Measurements from ENCODE around the gene LSP1.

The LSP1 gene

DNA sequence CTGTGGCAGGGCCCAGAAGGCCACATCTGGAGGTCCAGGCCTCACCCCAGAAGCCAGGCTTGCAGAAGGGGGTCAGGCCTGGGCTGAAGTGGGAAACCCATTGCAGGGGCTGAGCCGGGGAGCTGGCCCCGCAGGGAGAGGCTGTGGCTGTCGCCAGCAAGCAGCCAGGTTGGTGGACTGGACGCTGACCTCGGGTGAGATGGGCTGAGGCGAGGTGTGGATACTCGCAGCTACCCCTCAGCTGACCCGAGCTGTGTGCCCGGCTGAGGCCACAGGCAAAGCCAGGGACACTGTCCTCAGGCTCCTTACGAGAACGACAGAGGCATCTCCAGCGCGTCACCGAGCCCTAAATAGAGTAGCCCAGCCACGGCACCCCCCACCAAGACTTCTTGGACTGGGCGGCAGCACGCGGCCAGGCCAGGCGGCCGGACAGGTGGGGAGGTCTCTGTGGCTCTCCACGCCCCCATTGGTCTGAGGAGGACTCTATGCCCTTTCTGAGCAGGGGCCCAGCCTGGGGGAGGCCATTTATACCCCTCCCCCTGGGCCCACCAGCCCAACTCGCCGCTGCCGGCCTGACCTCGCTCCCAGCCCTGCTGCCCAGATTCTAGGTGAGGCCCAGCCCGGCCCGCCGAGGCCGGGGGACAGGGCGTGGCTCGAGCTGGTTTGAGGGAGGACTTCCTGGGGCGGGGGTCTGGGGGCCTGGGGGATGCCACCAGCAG is 14.3 kb upstream of the LSP1 start, which contains the start of gene TNNI2:
TNNI2 (plus strand) TSS at position 556 of the 719 bp plus-strand sequence. CDS start 716 bp downstream, outside the sequence.
- no peak for DNase-seq (ENCODE audit: low spot score)
- TF ChIP-seq, protein P1, sequence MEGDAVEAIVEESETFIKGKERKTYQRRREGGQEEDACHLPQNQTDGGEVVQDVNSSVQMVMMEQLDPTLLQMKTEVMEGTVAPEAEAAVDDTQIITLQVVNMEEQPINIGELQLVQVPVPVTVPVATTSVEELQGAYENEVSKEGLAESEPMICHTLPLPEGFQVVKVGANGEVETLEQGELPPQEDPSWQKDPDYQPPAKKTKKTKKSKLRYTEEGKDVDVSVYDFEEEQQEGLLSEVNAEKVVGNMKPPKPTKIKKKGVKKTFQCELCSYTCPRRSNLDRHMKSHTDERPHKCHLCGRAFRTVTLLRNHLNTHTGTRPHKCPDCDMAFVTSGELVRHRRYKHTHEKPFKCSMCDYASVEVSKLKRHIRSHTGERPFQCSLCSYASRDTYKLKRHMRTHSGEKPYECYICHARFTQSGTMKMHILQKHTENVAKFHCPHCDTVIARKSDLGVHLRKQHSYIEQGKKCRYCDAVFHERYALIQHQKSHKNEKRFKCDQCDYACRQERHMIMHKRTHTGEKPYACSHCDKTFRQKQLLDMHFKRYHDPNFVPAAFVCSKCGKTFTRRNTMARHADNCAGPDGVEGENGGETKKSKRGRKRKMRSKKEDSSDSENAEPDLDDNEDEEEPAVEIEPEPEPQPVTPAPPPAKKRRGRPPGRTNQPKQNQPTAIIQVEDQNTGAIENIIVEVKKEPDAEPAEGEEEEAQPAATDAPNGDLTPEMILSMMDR (conservative IDR thresholded peaks at IDR 0.05; ENCODE audit: low read depth): no peak
- peak within 1 kb of the TSS; percentile 97 for H3K27ac ChIP-seq
- CTCF ChIA-PET: interaction anchor here (1.1 kb wide), 1 partner anchor 44 kb away, joined by 5 read pairs; no protein-coding TSS in a partner anchor
- POLR2A ChIA-PET (ENCODE audit: low non-redundant PET): no interaction called here

DNA sequence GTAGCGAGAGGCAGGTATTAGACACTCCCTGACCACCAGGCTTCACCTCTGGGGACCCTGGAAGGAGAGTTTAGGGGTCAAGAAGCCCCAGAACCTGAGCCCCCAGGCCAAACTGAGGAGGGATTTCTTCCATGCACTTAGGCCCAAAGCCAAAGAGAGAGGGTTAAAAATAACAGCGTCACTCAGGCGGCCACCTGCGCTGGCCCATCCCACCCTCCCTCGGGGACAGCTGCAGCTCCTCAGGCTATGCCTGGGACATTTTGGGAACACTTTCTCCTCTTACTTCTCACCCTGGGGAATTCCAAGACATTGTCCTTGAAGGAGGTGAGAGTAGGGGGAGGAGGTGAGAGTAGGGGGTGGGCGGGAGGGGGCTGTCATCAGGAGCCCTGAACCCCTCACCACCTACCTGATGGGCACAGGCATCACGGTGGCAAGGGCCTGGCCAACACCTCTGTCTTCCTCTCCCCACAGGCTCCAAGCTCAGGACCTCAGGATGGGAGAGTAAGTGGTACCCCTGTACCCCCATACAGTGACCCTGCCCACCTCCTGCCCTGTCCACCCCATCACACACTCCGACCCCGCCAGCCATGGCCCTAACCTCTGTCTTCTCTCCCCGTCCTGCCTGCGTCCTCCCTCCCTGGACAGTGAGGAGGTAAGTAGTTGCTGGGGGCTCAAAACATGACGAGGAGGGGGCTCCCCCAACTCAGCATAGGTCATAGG is 13.5 kb upstream of the LSP1 start:
- no peak for DNase-seq (ENCODE audit: low spot score)
- POLR2A ChIA-PET (ENCODE audit: low non-redundant PET): no interaction called here
- peak overlapping the region; percentile 97 for H3K27ac ChIP-seq
- TF ChIP-seq, protein P1 (conservative IDR thresholded peaks at IDR 0.05; ENCODE audit: low read depth): no peak
- CTCF ChIA-PET: interaction anchor here (1.1 kb wide), 1 partner anchor 43 kb away, joined by 5 read pairs; no protein-coding TSS in a partner anchor

DNA sequence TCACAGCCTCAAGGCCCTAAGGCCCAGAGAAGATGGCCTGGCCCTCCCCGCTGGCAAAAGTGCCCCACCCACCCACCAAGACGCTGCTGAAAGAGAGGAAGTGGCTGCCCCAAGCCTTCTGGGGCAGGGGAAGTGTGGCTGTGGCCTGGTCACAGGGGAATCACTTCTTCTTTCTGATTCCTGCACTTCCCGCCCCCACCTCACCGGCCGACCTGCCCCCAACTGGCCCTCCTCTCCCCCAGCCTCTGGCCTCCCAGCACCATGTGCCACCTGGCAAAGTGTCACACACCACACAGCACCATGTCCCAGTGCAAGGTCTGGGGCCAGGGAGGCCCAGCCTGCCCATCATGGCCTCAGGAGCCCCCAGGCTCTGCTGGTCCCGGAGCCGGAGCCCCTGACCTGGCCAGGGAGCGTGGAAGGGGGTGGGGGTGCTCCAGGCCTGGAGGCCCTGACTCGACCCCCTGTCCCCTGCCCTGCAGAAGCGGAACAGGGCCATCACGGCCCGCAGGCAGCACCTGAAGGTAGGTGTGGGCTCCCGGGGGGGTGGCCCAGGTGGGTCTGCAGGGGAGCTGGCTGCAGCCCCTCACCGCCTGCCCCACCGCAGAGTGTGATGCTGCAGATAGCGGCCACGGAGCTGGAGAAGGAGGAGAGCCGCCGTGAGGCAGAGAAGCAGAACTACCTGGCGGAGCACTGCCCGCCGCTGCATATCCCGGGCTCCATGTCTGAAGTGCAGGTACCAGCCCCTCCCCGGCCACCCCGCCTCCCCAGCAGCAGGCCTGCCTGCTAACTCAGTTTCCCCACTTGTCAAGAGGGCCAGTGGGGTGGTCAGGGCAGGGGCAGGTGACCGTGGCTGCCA is 12.7 kb upstream of the LSP1 start:
- peak overlapping the region; percentile 97 for H3K27ac ChIP-seq
- POLR2A ChIA-PET (ENCODE audit: low non-redundant PET): no interaction called here
- DNase-seq (ENCODE audit: low spot score): no peak
- CTCF ChIA-PET: interaction anchor here (0.6 to 1.2 kb wide), 2 partner anchors 42 to 209 kb away, joined by 5 read pairs; no protein-coding TSS in a partner anchor
- TF ChIP-seq, protein P1 (conservative IDR thresholded peaks at IDR 0.05; ENCODE audit: low read depth): no peak

DNA sequence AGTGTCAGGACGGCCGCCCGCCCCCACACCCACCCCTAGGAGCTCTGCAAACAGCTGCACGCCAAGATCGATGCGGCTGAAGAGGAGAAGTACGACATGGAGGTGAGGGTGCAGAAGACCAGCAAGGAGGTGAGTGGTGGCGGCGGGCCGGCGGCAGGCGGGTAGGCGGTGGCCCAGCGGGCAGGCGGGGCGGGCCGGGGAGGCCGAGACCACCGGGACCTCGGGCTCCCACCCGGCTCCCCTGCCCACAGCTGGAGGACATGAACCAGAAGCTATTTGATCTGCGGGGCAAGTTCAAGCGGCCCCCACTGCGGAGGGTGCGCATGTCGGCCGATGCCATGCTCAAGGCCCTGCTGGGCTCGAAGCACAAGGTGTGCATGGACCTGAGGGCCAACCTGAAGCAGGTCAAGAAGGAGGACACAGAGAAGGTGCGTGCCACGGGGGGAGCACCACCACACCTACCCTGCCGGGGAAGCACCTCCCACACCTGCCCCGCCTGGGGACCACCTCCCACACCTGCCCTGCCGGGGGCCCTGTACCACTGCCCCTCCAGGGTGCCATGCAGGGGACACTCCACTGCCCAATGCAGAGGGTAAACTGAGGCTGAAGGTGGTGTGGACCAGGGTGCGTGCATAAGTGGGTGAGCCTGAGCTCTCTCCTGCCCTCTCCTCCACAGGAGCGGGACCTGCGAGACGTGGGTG is 12.0 kb upstream of the LSP1 start:
- ChIA-PET CTCF (interaction anchor here (0.6 to 1.2 kb wide), 2 partner anchors 41 to 210 kb away, joined by 5 read pairs; no protein-coding TSS in a partner anchor), POLR2A (ENCODE audit: low non-redundant PET) (no interaction called here)
- no peak for DNase-seq (ENCODE audit: low spot score)
- TF ChIP-seq, protein P1 (conservative IDR thresholded peaks at IDR 0.05; ENCODE audit: low read depth): no peak
- peak overlapping the region; percentile 97 for H3K27ac ChIP-seq

DNA sequence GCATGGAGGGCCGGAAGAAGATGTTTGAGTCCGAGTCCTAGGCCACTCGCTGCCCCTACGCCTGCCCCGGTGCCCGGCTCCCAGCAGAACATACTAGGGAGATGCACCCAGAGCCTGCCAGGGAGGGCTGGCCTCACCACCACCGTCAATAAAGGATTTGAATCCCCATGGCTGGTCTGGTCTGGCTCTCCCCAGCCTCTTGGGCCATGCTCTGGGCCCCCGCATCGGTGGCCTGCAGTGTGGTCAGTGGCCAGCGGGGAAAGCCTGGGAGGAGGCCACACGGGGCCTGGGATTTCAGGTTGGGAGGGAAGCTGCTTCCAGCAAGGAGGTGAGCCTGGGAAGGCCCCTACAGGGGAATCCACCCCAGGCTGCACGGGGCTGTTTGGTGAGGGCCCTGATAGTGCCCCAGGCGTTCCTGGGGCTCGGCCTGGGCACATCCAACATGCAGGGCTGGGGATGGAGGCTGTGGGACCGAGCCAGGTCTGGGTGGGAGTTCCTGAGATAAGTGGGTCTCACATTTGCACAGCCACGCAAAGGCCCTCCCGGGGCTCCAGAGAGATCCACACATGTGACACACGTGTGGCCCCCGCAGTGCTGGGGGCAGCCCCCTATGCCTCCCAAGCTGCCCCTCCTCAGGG is 11.3 kb upstream of the LSP1 start:
- H3K27ac ChIP-seq: peak overlapping the region; percentile 97
- no peak for DNase-seq (ENCODE audit: low spot score)
- ChIA-PET POLR2A (ENCODE audit: low non-redundant PET) (no interaction called here), CTCF (interaction anchor here (0.6 to 1.2 kb wide), 2 partner anchors 41 to 310 kb away, joined by 3 to 5 read pairs; no protein-coding TSS in a partner anchor)
- TF ChIP-seq, protein P1 (conservative IDR thresholded peaks at IDR 0.05; ENCODE audit: low read depth): no peak

Data from RWPE1 (cell line).